Smooth muscle cell (in vitro differentiated cells): ENCODE measurements around the gene VCP. TPM values are rescaled to one million over a fixed set of nuclear protein-coding genes. Genes with fewer than 3 reads are reported as not detected.

Source experiments
- DNase-seq: peaks from one replicate; lab custom pipeline; 2025; ENCODE audit not compliant: unreplicated experiment; lab: John Stamatoyannopoulos, UW
- H2AFZ ChIP-seq: fragments of 200-600 bp; sonication (generic); 2 replicates; pipeline ENCODE4 v1.6.0; 2016; ENCODE audit warnings: antibody characterized with exemption, low read depth, mild to moderate bottlenecking
- H3F3A ChIP-seq: fragments of 200-600 bp; sonication (generic); 2 replicates; pipeline ENCODE4 v1.6.0; 2017; ENCODE audit warnings: antibody characterized with exemption, low read depth
- H3K27ac ChIP-seq: fragments of 200-600 bp; sonication (generic); 2 replicates; pipeline ENCODE4 v1.5.1; 2016; ENCODE audit warnings: low read depth, mild to moderate bottlenecking
- H3K27me3 ChIP-seq: fragments of 200-600 bp; sonication (generic); 2 replicates; pipeline ENCODE4 v1.6.1; 2016; ENCODE audit warnings: low read depth, mild to moderate bottlenecking
- H3K36me3 ChIP-seq: fragments of 200-600 bp; sonication (generic); 2 replicates; pipeline ENCODE4 v1.5.1; 2016; ENCODE audit warnings: low read depth
- H3K4me1 ChIP-seq: fragments of 200-600 bp; sonication (generic); 2 replicates; pipeline ENCODE4 v1.5.1; 2016; ENCODE audit warnings: low read depth
- H3K4me2 ChIP-seq: fragments of 200-600 bp; sonication (generic); 2 replicates; pipeline ENCODE4 v1.6.0; 2016; ENCODE audit warnings: mild to moderate bottlenecking
- H3K4me3 ChIP-seq: fragments of 200-600 bp; sonication (generic); 2 replicates; pipeline ENCODE4 v1.5.1; 2016; ENCODE audit warnings: mild to moderate bottlenecking
- H3K79me2 ChIP-seq: fragments of 200-600 bp; sonication (generic); 2 replicates; pipeline ENCODE4 v1.6.0; 2016; ENCODE audit warnings: low read depth, mild to moderate bottlenecking
- H3K9ac ChIP-seq: fragments of 200-600 bp; sonication (generic); 2 replicates; pipeline ENCODE4 v1.6.0; 2016; ENCODE audit warnings: low read depth
- H3K9me3 ChIP-seq: fragments of 200-600 bp; sonication (generic); replicated peaks from 2 replicates; pipeline ENCODE4 v1.5.1; 2016; ENCODE audit warnings: low read depth
- H4K20me1 ChIP-seq: fragments of 200-600 bp; sonication (generic); 2 replicates; pipeline ENCODE4 v1.6.0; 2016; ENCODE audit warnings: low read depth
- WGBS: methylation state at CpG from one replicate; pipeline ENCODE4 v1.1.7; 2016; ENCODE audit warnings: low lambda C conversion rate; 5-methylcytosine and 5-hydroxymethylcytosine counted together
- polyA plus RNA-seq: library from polyadenylated mRNA; unstranded; fragments of >200 nt; fragmentation: Nextera tagmentation; extraction: Ambion mirVana; gene quantifications from 2 replicates; pipeline ENCODE4 v1.2.1, GENCODE V29; 2016
- total RNA-seq: library from RNA; depleted of rRNA; stranded (reverse); fragments of >200 nt; gene quantifications from 2 replicates; pipeline ENCODE4 v1.2.3, GENCODE V29; 2014
- TF ChIP-seq, protein P1 (sequence below): fragments of 200-600 bp; sonication (generic); IDR thresholded peaks from 2 replicates; pipeline ENCODE4 v1.5.1; 2017; ENCODE audit warnings: borderline replicate concordance, mild to moderate bottlenecking, antibody characterized with exemption; ENCODE audit not compliant: insufficient read depth, poor library complexity, severe bottlenecking

Gene VCP
- total and polyA plus RNA-seq, 2 experiments from 2014 or later, result 207 to 314 TPM

- Histone ChIP-seq H3F3A (peaks cover 13% of the 10 kb centered on the region), H3K4me2 (peak within 1 kb of the TSS; percentile 93), H4K20me1 (peaks cover 14% of the 10 kb centered on the region), H3K36me3 (no peaks in the 10 kb centered on the region), H3K27ac (peak within 1 kb of the TSS; percentile 93), H3K27me3 (no peaks in the 10 kb centered on the region), H3K79me2 (peaks cover 19% of the 10 kb centered on the region), H3K9ac (peak within 1 kb of the TSS; percentile 69), H3K9me3 (no peaks in the 10 kb centered on the region), H3K4me1 (peaks cover 24% of the 10 kb centered on the region), H2AFZ (peak within 1 kb of the TSS; percentile 90), H3K4me3 (peak within 1 kb of the TSS; percentile 69)
- TF ChIP-seq, protein P1, sequence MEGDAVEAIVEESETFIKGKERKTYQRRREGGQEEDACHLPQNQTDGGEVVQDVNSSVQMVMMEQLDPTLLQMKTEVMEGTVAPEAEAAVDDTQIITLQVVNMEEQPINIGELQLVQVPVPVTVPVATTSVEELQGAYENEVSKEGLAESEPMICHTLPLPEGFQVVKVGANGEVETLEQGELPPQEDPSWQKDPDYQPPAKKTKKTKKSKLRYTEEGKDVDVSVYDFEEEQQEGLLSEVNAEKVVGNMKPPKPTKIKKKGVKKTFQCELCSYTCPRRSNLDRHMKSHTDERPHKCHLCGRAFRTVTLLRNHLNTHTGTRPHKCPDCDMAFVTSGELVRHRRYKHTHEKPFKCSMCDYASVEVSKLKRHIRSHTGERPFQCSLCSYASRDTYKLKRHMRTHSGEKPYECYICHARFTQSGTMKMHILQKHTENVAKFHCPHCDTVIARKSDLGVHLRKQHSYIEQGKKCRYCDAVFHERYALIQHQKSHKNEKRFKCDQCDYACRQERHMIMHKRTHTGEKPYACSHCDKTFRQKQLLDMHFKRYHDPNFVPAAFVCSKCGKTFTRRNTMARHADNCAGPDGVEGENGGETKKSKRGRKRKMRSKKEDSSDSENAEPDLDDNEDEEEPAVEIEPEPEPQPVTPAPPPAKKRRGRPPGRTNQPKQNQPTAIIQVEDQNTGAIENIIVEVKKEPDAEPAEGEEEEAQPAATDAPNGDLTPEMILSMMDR, result no peak
- WGBS, result 1% methylated on average over 45 of the region's 54 CpGs
- peak; percentile 100 for DNase-seq
Measured at GRCh38 chr9:35115680-35116538, 43.5 kb upstream of the VCP start, which contains the start of gene ATOSB. Gene ATOSB, minus strand, starts transcription at chr9:35115862. Its CDS starts 7,588 bp downstream, at chr9:35108274.

- H3K4me1 ChIP-seq, result peaks cover 29% of the 10 kb centered on the region
Measured at GRCh38 chr9:35114840-35115628, 42.6 kb upstream of the VCP start.

DNA sequence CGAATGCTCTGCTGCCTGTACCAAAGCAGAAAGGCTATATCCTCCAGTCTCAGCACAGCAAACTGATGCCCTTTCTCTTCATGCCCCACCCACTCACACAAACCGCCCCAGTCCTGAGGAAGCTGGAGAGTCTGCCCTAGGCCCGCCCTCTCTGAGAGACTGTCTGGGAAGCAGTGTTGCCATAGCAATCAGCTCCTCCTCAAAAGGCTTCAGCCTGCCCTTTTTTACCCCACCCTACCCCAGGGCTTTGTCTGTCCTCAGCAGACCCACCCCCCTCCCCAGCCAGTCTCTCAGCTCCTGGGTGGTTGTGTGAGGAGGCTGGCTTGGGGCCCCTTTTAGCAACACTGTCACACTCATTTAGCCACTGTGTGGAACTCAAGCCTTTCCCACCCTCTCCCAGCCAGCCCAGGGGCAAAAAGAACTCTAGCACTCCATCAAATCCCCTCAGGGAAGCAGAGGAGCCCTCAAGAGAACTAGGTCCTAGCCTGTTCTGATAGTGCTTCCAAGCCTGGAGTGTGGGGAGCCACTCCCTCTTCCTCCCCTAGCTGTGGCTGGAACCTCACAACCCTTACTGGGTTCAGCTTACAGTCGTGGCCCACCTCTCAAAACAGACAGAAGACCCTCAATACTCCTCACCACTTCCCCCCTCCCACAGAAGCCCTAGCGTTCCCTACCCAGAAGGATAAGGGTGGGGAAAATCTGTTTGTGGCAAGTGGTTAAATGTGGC is 41.9 kb upstream of the VCP start:
- TF ChIP-seq, protein P1, result no peak
- WGBS, result 3% methylated on average over 5 of the region's 5 CpGs
- H3F3A ChIP-seq, result peaks cover 13% of the 10 kb centered on the region
- peak overlapping the region; percentile 69 for H3K9ac ChIP-seq
- peak overlapping the region; percentile 93 for H3K4me2 ChIP-seq
- peak overlapping the region; percentile 93 for H3K27ac ChIP-seq
- H3K9me3 ChIP-seq, result no peaks in the 10 kb centered on the region
- peaks cover 36% of the 10 kb centered on the region for H3K79me2 ChIP-seq
- DNase-seq, result peak; percentile 64
- peaks cover 31% of the 10 kb centered on the region for H4K20me1 ChIP-seq
- H3K4me3 ChIP-seq, result peak overlapping the region; percentile 69
- H3K27me3 ChIP-seq, result no peaks in the 10 kb centered on the region
- H3K36me3 ChIP-seq, result no peaks in the 10 kb centered on the region
- no peak overlapping the region for H2AFZ ChIP-seq
- H3K4me1 ChIP-seq, result peaks cover 29% of the 10 kb centered on the region

More at GRCh38 chr9:35114840-35115628, 42.6 kb upstream of the VCP start:
- Histone ChIP-seq H2AFZ (no peak overlapping the region), H3K27ac (peak overlapping the region; percentile 93), H3K9ac (peak overlapping the region; percentile 69), H3F3A (peaks cover 13% of the 10 kb centered on the region), H3K36me3 (no peaks in the 10 kb centered on the region), H3K9me3 (no peaks in the 10 kb centered on the region), H3K27me3 (no peaks in the 10 kb centered on the region), H3K4me3 (peak overlapping the region; percentile 69), H4K20me1 (peaks cover 23% of the 10 kb centered on the region), H3K4me2 (peak overlapping the region; percentile 93), H3K79me2 (peaks cover 28% of the 10 kb centered on the region)
- TF ChIP-seq, protein P1, result no peak
- 16% methylated on average over 10 of the region's 12 CpGs for WGBS
- DNase-seq, result peak; percentile 17
